IPS DF 4.7 (cell line): ENCODE results near the gene HINT1.
"Not testable (repeated sequence)": the region's sequence is repeated elsewhere in the genome, so short reads cannot be mapped to it uniquely, and the experiment has no call there.

Source experiments
- DNase-seq: peaks from one replicate; pipeline ENCODE4 v3.0.0-alpha.2; 2013; ENCODE audit warnings: low spot score; ENCODE audit errors: extremely low read depth

Gene HINT1

DNA sequence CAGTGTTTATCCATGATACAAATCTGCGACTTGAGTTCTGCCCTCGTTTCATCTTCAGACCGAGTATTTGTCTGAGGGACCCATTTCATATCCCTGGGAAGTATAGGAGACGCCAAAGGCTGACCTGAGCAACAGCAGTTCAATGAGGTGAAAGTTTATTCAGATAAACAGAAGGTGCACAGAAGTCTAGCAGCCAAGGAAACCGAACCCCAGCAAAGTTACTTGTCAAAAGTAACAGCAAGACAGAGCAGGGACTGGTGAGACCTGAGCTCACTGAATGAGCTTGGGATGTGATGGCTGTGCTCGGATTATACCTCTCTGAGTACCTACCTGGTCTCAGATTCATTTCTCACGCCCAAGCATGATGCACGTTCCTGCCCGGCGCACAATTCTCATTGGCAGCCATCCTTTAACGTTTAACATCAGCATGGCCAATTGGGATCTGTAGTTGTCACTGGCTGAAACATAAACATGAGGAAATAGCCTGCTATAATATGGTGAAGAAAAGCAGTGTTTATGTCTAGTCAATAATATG lies 6.3 kb upstream of the HINT1 start:
- no peak for DNase-seq

DNA sequence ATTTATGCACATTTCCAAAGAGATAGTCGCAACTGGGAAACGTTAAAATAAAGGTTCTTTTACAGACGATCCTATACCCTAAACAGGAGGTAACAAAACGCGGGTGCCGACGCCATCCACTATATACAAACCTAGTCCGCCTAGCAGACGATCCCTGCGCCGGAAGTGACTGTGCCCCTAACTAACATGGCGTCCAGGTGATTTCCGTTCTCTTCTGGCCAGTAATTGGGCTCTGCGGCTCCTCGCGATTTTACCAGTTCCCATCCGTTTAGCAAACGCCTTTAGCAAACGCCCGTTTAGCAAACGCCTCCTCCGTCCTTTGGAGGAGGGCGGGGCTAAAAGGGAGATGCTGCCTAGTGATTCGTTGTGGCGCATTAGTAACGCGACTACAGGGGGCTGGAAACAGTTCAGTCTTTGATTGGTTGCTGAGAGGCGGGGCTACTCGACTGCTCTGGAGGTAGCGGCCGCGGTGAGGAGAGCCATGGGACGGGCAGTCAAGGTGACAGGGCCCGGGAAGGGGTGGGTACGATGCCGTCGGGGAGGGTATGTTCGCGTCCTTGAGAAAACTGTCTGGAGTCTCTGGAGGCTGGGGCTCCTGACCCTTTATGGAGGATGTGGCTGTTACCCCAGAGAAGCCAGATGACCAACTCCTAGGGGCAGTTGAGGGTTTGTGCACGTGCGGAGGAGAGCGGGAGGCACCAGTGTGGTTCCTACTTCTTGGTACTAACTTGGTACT lies 5.7 kb upstream of the HINT1 start, which contains the start of gene LYRM7:
Gene LYRM7 (plus strand): TSS at position 405 of the 736 bp plus-strand sequence. CDS start 77 bp downstream, at position 482.
- DNase-seq, result peak; percentile 99

DNA sequence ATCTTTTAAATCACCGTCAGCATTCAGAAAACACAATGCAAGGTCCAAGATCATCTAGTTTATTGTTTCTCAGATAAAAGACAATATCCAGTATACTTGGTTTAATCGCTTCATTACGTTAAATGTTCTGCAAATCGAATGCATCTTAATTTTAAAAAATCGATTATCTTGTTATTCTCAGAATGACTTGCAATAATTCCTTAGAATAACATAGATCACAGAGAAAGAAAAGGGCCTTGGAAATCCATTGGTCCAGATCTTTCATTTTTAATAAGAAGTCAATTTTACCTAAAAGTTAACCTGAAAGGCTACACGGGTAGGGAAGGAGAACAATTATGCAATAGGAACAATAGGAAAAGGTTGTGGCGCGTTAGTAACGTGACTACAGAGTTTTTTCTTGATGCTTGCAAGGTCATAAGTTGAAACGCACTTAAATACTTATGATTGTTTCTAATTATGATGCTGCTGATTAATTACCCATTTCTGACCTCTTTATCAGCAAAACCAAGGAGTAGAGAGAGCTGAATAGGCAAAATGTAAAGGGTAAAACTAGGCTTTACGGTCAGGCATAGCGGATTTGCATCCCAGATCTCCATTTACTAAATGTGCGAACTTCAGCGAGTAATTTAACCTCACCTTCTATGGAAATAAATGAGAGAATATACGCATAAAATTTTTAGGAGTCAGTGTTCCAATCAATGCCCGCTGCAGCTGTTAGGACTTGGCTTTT lies 4.9 kb upstream of the HINT1 start:
- no peak for DNase-seq

DNA sequence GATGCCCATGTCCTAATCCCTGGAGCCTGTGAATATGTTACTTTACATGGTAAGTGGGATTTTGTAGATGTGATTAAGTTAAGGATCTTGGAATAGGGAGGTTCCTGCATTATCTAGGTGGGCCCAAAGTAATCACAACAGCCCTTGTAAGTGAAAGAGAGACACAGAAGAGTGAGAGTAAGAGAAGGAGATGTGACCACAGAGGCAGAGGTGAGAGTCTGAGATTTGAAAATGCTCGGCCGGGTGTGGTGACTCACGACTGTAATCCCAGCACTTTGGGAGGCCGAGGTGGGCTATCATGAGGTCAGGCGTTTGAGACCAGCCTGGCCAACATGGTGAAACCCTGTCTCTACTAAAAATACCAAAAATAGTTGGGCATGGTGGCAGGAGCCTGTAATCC lies 2.6 kb upstream of the HINT1 start:
- no peak for DNase-seq

DNA sequence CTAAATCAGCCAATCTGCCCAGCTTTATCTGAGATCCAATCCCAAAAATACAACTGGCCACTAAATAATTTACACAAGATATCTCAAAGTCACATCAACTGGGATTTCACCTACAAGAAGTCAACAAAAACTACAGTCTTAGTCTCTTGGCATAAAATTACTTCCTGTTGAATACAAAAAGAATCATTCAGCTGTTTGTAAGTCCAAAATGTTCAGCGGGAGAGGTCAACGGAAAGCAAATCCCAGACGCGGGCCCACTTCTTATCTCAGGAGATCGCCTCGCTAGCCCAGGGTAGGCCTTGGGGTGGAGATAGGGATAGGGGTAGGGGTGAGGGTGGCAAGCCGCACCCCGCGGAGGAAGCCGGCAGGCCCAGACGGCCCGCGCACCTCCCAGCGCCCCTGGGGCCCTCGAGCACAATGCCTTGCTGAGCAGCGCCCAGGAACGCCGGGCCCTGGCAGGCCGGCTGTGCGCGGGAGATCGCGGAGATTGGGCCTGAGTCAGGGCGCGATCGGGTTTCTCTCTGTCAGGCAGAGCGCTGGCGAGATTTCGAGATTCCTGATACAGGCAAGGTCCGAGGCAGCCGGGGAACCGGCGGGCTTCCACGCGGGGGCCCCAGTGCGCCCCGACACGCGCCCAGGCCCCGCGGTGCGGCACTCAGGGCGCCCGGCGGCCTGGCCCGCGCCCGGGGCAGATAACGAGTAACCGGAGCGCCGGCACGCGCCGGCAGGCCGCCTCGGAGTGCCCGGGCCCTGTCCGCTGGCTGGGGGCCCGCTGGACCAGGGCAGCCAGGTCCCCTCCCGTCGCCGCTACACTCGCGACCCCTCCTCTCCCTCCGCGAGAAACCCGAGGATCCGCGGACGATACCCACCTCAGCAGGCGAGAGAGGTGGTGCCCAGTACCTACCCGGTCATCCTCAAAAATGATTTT lies 601 bp downstream of the HINT1 start:
- DNase-seq, result no peak

DNA sequence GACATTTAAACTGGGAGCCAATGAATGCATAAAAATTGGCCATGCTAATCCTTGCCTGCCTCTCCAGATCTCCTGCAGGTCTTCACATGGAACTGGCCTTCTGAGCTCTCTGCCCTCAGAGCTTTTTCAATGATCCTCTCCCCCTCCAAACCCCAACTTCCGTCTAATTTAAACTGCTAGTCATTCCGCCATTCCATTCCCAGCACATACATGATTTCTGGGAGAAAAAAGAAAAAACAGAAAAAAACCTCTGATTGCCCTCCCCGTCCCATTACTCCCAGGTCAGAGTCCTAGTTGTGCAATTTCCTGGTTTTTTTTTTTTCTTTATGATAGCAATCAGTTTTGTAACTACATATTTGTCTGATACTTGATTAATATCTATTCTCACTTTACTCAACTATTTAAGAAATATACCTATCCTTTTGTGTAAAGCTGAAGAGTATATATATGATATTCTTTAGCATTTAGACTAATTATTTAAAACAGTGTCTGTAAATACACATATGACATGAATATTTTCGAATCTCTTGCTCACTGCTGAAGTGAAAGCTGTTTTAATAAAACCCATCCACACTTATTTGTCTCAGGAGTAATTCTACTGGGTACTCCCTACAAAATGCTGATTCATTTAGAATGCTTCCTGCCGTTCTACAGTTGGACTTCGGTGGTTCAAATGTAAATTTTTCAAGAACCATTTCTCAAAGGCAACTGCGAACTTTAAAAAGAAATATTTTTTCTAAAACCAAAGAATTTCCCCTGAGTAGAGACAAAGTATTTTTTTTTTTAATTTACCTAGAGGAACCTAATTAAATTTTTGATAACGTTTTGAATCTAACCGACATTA lies 1.6 kb downstream of the HINT1 start:
- DNase-seq, result no peak

DNA sequence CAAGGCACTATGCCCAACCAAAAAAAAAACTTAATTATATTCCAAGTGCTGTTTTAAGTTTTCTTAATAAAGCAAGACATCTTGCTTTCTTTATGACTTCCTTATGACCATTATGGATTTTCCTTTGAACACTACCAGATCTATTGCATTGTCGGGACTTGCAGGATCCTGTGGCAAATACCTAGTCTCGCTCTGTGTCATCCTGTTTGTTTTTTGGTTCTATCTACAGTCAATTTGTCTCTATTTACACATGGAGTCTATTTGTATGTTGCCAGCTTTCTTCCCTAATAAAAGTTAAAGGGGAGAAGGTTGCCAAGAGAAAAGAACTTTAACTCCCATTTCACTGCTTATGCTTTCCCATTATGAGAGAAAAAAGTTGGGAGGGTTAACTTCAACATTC lies 4.9 kb downstream of the HINT1 start:
- DNase-seq, result no peak

DNA sequence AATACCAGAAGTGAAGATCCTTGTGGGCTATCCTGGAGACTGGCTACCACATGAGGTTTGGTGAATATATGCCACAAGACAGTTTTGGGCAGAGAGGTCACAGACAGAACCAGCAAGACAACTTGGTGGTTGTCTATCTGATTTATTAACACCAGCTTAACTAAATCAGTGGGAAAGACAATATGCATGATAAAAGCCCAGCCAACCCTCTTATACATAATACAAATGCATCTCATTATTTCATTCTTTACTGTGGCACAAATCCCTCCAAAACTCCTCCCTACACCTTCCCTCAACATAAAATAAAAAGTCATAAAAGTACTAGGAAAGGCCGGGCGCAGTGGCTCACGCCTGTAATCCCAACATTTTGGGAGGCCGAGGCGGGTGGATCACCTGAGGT lies 8.1 kb downstream of the HINT1 start:
- DNase-seq, result no peak

DNA sequence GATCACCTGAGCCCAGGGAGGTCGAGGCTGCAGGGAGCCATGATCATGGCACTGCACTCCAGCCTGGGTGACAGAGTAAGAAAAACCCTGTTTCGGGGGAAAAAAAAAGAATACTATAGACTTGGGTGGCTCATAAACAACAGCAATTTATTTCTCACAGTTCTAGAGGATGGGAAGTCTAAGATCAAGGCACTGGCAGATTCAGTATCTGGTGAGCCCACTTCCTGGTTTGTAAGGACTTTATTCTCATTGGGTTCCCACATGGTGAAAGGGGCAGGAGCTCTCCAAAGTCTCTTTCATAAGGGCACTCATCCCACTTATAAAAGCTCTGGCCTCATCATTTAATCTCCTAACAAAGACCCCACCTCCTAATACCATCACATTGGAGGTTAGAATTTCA lies 8.7 kb downstream of the HINT1 start:
- DNase-seq, result no peak

DNA sequence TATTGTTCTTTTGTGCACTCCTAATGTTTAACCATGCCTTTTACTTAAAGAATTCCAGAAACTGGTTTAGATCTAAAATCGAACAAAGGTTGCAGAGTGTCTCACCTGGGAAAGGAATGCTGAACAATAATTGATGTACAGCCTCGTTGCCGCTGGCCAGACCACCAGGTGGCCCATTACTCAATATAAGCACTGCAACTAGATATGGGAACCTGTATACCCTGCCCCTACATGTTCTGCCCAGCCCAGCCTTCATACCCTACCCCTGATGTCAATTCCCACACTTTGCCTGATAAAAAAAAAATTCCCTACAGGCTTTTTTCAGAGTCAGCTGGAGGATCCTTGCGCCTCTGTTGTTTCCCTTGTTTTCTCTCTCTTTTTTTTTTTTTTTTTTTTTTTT lies 13.8 kb downstream of the HINT1 start:
- DNase-seq, result no peak

DNA sequence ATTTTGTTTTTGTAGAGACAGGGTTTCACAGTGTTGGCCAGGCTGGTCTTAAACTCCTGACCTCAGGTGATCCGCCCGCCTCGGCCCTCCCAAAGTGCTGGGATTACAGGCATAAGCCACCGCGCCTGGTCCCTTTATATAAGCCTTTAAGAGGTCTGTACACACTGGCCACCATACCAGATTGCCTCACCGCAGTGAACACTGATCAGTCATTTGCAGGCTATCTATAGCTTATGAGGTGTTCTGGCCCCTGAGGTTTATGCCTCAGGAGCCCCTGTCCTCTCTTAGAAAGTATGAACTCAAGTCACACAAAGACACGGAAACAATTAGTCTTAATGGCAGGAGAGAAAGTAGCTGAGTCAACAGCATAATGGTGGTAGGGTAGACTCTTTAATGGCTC lies 14.6 kb downstream of the HINT1 start:
- no peak for DNase-seq

DNA sequence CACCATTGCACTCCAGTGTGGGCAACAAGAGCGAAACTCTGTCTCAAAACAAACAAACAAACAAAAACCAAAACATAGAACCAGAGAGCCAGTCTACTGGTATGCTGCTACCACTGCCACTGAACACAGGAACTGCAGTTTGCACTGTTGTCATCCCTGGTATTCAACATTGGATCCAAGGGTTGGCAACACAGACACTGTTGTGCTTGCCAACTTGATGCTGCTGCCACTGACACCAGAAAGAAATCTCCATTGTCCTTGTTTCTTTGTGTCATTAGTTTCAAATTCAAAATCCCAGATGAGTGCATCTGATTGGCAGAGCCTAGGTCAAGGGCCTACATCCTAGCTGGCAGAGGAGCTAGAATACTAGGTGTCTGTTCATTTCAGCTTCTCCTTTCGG lies 16.2 kb downstream of the HINT1 start:
- DNase-seq, result no peak

DNA sequence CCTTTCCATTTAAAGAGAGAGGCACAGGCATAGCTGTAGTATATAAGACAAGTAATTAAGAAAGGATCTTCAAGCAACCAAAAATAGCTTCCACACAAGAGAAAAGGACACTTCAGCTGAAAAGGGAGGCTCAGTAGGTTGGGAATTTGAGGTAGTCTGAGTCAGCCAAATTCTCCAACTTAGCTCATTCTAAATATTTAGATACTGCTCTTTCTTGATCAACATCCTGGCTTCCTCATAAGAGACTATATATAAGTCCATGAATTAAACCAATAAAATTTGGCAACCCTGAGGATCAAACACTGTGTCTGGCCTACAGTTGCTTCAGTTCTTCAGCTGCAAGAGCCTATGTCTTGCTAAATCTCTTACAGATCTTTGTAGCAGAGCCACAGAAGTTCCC lies 17.8 kb downstream of the HINT1 start:
- no peak for DNase-seq

DNA sequence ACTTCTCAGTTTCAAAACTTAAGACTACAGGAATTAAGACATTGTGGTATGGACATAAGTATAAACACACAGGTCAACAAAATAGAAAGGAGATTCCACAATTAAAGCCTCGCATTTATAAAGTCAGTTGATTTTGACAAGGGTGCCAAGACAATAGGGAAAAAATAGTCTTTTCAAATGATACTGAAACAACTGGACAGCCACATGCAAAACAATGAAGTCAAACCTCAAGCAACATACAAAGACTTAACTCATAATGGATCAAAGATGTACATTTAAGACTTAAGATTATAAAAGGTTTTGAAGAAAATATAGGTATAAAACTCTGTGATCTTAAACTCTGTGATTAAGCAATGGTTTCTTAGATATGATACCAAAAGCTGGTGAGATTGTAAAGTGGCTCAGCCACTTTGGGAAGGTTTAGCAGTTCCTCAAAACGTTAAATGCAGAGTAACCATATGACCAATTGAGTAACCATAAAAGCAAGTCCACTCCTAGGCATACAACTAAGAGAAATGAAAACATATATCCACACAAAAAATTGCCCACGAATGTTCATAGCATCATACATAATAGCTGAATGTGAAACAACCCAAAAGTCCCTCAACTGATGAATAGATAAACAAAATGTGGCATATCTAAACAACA lies 22.0 kb downstream of the HINT1 start:
- DNase-seq, result no peak

DNA sequence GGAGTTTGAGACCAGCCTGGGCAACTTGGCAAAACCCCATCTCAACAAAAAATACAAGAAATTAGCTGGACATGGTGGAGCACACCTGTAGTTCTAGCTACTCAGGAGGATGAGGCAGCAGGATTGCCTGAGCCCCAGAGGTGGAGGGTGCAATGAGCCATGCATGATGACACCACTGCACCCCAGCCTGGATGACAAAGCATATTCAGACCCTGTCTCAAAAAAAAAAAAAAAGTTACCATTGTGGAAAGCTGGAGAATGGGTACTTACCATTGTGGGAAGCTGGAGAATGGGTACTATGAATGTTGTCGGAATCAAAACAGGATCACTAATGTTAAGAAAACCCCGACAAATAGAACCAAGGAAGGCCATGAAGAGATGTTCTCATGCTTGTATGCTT lies 25.7 kb downstream of the HINT1 start:
- no peak for DNase-seq

DNA sequence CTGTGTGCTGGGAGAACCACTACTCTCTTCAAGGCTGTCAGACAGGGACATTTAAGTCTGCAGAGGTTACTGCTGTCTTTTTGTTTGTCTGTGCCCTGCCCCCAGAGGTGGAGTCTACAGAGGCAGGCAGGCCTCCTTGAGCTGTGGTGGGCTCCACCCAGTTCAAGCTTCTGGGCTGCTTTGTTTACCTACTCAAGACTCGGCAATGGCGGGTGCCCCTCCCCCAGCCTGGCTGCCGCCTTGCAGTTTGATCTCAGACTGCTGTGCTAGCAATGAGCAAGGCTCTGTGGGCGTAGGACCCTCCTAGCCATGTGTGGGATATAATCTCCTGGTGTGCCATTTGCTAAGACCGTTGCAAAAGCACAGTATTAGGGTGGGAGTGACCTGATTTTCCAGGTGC lies 26.6 kb downstream of the HINT1 start:
- not testable (repeated sequence) for DNase-seq

DNA sequence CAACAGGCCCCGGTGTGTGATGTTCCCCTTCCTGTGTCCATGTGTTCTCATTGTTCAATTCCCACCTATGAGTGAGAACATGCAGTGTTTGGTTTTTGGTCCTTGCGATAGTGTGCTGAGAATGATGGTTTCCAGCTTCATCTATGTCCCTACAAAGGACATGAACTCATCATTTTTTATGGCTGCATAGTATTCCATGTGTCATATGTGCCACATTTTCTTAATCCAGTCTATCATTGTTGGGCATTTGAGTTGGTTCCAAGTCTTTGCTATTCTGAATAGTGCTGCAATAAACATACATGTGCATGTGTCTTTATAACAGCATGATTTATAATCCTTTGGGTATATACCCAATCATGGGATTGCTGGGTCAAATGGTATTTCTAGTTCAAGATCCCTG lies 32.0 kb downstream of the HINT1 start:
- not testable (repeated sequence) for DNase-seq

DNA sequence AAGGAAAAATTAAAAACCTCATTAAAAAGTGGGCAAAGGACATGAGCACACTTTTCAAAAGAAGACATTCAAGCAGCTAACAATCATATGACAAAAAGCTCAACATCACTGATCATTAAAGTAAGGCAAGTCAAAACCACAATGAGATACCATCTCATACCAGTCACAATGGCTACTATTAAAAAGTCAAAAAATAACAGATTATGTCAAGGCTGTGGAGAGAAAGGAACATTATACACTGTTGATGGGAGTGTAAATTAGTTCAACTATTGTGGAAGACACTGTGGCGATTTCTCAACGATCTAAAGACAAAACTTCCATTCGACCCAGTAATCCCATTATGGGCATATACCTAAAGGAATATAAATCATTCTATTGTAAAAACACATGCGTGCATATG lies 35.8 kb downstream of the HINT1 start:
- DNase-seq, result no peak

DNA sequence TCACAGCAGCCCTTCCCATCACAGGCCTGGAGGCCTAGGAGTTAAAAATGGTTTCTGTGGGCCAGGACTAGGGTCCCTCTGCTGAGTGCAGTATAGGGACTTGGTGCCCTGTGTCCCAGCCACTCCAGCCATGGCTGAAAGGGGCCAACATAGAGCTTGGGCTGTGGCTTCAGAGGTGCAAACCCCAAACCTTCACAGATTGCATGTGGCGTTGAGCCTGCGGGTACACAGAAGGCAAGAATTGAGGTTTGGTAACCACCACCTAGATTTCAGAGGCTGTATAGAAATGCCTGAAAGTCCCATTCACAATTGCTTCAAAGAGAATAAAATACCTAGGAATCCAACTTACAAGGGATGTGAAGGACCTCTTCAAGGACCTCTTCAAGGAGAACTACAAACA lies 37.8 kb downstream of the HINT1 start:
- not testable (repeated sequence) for DNase-seq

DNA sequence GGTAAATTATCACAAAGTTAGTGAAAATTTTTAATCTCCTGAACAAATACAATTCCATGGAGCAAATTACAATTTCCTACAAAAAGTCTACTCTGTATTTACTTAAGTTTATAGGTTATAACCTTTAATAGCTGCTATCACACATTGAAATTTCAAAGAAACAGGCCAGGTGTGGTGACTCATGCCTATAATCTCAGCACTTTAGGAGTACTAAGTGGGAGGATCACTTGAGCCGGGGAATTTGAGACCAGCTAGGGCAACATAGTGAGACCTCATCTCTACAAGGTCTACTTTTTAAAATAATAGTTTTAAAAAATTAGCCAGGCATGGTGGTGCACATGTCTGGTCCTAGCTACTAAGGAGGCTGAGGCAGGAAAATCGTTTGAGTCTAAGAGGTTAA lies 50.3 kb downstream of the HINT1 start:
- no peak for DNase-seq
